SK-N-SH (cell line): ENCODE data around the gene HTR1D. TPM values are rescaled to one million over a fixed set of nuclear protein-coding genes. Genes with fewer than 3 reads are reported as not detected.

Source experiments
- CTCF ChIA-PET: fragments of 300-600, 350-600 bp; formaldehyde crosslinking; extraction: SDS; loops from one replicate; lab custom pipeline; 2021; lab: Yijun Ruan, JAX
- POLR2A ChIA-PET: fragments of 350-600 bp; sonication (Branson Sonifier 250); formaldehyde crosslinking; extraction: SDS; loops from one replicate; lab custom pipeline; 2020; ENCODE audit warnings: antibody characterized with exemption, inconsistent platforms; lab: Yijun Ruan, JAX
- DNase-seq: peaks from one replicate; pipeline ENCODE4 v3.0.0; 2012
- H2AFZ ChIP-seq: fragments of 200-600 bp; sonication (generic); 2 replicates; pipeline ENCODE4 v1.8.1; 2016; ENCODE audit warnings: antibody characterized with exemption, mild to moderate bottlenecking, low read depth
- H3F3A ChIP-seq: fragments of 200-600 bp; sonication (generic); replicated peaks from 2 replicates; pipeline ENCODE3; 2016; ENCODE audit warnings: antibody characterized with exemption, mild to moderate bottlenecking; ENCODE audit not compliant: insufficient read depth
- H3K27ac ChIP-seq, 2 experiments: fragments of 200-500 bp in 1 of 2; fragments of 200-600 bp in 1 of 2; sonication (Bioruptor generic) in 1 of 2; sonication (generic), shearing (Covaris generic) in 1 of 2; 2 replicates each; pipeline versions ENCODE4 v1.5.1 to v1.6.1; 2014 to 2016; ENCODE audit warnings: low read depth in 2 of 2, inconsistent platforms in 1 of 2, low read length in 1 of 2, mild to moderate bottlenecking in 1 of 2, mixed read lengths in 1 of 2
- H3K27me3 ChIP-seq: fragments of 200-600 bp; sonication (generic), shearing (Covaris generic); 2 replicates; pipeline ENCODE4 v1.6.1; 2016; ENCODE audit warnings: mixed run types; ENCODE audit not compliant: insufficient read depth
- H3K36me3 ChIP-seq, 2 experiments: fragments of 200-500 bp in 1 of 2; fragments of 200-600 bp in 1 of 2; sonication (Bioruptor generic) in 1 of 2; sonication (generic) in 1 of 2; replicated peaks in 1 of 2; 2 replicates each; pipeline versions ENCODE3 to v1.5.1; 2014 to 2016; ENCODE audit warnings: low read length in 1 of 2, mild to moderate bottlenecking in 1 of 2; ENCODE audit not compliant: insufficient read depth in 2 of 2, control insufficient read depth in 1 of 2
- H3K4me1 ChIP-seq, 2 experiments: fragments of 200-500 bp in 1 of 2; fragments of 200-600 bp in 1 of 2; sonication (Bioruptor generic) in 1 of 2; sonication (generic), shearing (Covaris generic) in 1 of 2; 2 replicates each; pipeline versions ENCODE4 v1.5.1 to v1.6.1; 2014 to 2016; ENCODE audit warnings: low read depth in 1 of 2, low read length in 1 of 2, mixed run types in 1 of 2; ENCODE audit not compliant: insufficient read depth in 2 of 2, control insufficient read depth in 1 of 2
- H3K4me2 ChIP-seq: fragments of 200-600 bp; sonication (generic), shearing (Covaris generic); 2 replicates; pipeline ENCODE4 v1.6.1; 2017; ENCODE audit warnings: mixed run types
- H3K4me3 ChIP-seq, 2 experiments: fragments of 200-500 bp in 1 of 2; fragments of 200-600 bp in 1 of 2; sonication (Bioruptor generic) in 1 of 2; sonication (generic), shearing (Covaris generic) in 1 of 2; 2 replicates each; pipeline versions ENCODE4 v1.5.1 to v1.8.1; 2014 to 2016; ENCODE audit warnings: low read depth in 2 of 2, inconsistent platforms in 1 of 2, low read length in 1 of 2, mild to moderate bottlenecking in 1 of 2, mixed read lengths in 1 of 2, moderate library complexity in 1 of 2
- H3K79me2 ChIP-seq: fragments of 200-600 bp; sonication (generic); 2 replicates; pipeline ENCODE4 v1.8.1; 2017; ENCODE audit warnings: mild to moderate bottlenecking; ENCODE audit not compliant: insufficient read depth
- H3K9ac ChIP-seq: fragments of 200-600 bp; sonication (generic); 2 replicates; pipeline ENCODE4 v1.6.1; 2017; ENCODE audit warnings: mixed run types
- H3K9me2 ChIP-seq: fragments of 200-600 bp; sonication (generic); 2 replicates; pipeline ENCODE4 v1.6.1; 2017; ENCODE audit warnings: mixed run types
- H3K9me3 ChIP-seq: fragments of 200-600 bp; sonication (generic); 2 replicates; pipeline ENCODE4 v1.6.1; 2017; ENCODE audit warnings: mixed run types, mild to moderate bottlenecking, moderate library complexity
- H4K20me1 ChIP-seq: fragments of 200-600 bp; sonication (generic); 2 replicates; pipeline ENCODE4 v1.6.1; 2017; ENCODE audit warnings: mild to moderate bottlenecking, mixed run types; ENCODE audit not compliant: insufficient read depth
- EP300 ChIP-seq, 2 experiments: IDR thresholded peaks; 2 replicates each; pipeline versions ENCODE4 v1.4.0 to v1.6.1; 2012; ENCODE audit warnings: borderline replicate concordance in 1 of 2, low read depth in 1 of 2, low read length in 1 of 2
- EZH2phosphoT487 ChIP-seq: fragments of 200-600 bp; sonication (generic); IDR thresholded peaks from 2 replicates; pipeline ENCODE4 v1.6.1; 2017; ENCODE audit warnings: low read depth, mixed run types, mild to moderate bottlenecking, antibody characterized with exemption, moderate library complexity, borderline replicate concordance
- FOSL2 ChIP-seq: IDR thresholded peaks from 2 replicates; pipeline ENCODE4 v1.4.0; 2012; ENCODE audit warnings: low read depth, mild to moderate bottlenecking, moderate library complexity, borderline replicate concordance
- FOXJ3 ChIP-seq: sonication (generic); formaldehyde crosslinking; IDR thresholded peaks from 2 replicates; pipeline ENCODE4 v1.5.1; 2020; ENCODE audit warnings: mild to moderate bottlenecking, missing genetic modification reagents
- FOXM1 ChIP-seq: IDR thresholded peaks from 2 replicates; pipeline ENCODE4 v1.4.0; 2012; ENCODE audit warnings: low read depth, mild to moderate bottlenecking
- GABPA ChIP-seq: IDR thresholded peaks from 2 replicates; pipeline ENCODE4 v1.4.0; 2012; ENCODE audit warnings: low read depth, mild to moderate bottlenecking
- MEF2A ChIP-seq: IDR thresholded peaks from 2 replicates; pipeline ENCODE4 v1.4.0; 2012; ENCODE audit warnings: low read depth, borderline replicate concordance
- POLR2AphosphoS5 ChIP-seq: IDR thresholded peaks from 2 replicates; pipeline ENCODE4 v1.6.1; 2012; ENCODE audit warnings: low read depth, low read length
- RCOR1 ChIP-seq: fragments of 150-350 bp; IDR thresholded peaks from 2 replicates; pipeline ENCODE4 v1.6.1; 2017; ENCODE audit warnings: antibody characterized with exemption, low read length
- RFX5 ChIP-seq: IDR thresholded peaks from 2 replicates; pipeline ENCODE4 v1.6.1; 2012; ENCODE audit warnings: mild to moderate bottlenecking, improper control_type of control experiment, low read length
- RXRA ChIP-seq: IDR thresholded peaks from 2 replicates; pipeline ENCODE4 v1.4.0; 2012; ENCODE audit warnings: low read depth, mild to moderate bottlenecking, borderline replicate concordance
- SMC3 ChIP-seq: IDR thresholded peaks from 2 replicates; pipeline ENCODE4 v1.6.1; 2012; ENCODE audit warnings: low read depth, low read length, improper control_type of control experiment
- TAF1 ChIP-seq: IDR thresholded peaks from 2 replicates; pipeline ENCODE4 v1.6.1; 2012; ENCODE audit warnings: low read depth, mild to moderate bottlenecking, low read length, moderate library complexity, borderline replicate concordance
- TEAD4 ChIP-seq: IDR thresholded peaks from 2 replicates; pipeline ENCODE4 v1.4.0; 2012; ENCODE audit warnings: mild to moderate bottlenecking, borderline replicate concordance; ENCODE audit not compliant: insufficient read depth
- WGBS: methylation state at CpG from one replicate; pipeline ENCODE4 v1.1.6; 2017; ENCODE audit warnings: low lambda C conversion rate; 5-methylcytosine and 5-hydroxymethylcytosine counted together
- polyA plus RNA-seq, 3 experiments: library from polyadenylated mRNA; depleted of rRNA; stranded (reverse); fragments of >200 nt; gene quantifications; 2 replicates each; pipeline ENCODE4 v1.2.3, GENCODE V29; 2012
- TF ChIP-seq, protein P1 (sequence below): IDR thresholded peaks from 2 replicates; pipeline ENCODE4 v1.4.0; 2012; ENCODE audit warnings: low read depth, borderline replicate concordance
- TF ChIP-seq, protein P2 (sequence below): IDR thresholded peaks from 2 replicates; pipeline ENCODE4 v1.4.0; 2012; ENCODE audit warnings: low read depth
- TF ChIP-seq, protein P3 (sequence below): IDR thresholded peaks from 2 replicates; pipeline ENCODE4; 2012
- TF ChIP-seq, protein P4 (sequence below): IDR thresholded peaks from 2 replicates; pipeline ENCODE4 v1.6.1; 2012; ENCODE audit warnings: mild to moderate bottlenecking, low read depth, low read length, moderate library complexity
- TF ChIP-seq, protein P5 (sequence below): IDR thresholded peaks from 2 replicates; pipeline ENCODE4 v1.4.0; 2012; ENCODE audit warnings: low read depth, borderline replicate concordance
- TF ChIP-seq, protein P6 (sequence below): fragments of 150-350 bp; IDR thresholded peaks from 2 replicates; pipeline ENCODE4 v1.6.1; 2016; ENCODE audit warnings: mild to moderate bottlenecking, low read depth, low read length

Gene HTR1D
- polyA plus RNA-seq, 1 of the 3 experiments (the other 2 are of a cell fraction), result 0.39 TPM

DNA sequence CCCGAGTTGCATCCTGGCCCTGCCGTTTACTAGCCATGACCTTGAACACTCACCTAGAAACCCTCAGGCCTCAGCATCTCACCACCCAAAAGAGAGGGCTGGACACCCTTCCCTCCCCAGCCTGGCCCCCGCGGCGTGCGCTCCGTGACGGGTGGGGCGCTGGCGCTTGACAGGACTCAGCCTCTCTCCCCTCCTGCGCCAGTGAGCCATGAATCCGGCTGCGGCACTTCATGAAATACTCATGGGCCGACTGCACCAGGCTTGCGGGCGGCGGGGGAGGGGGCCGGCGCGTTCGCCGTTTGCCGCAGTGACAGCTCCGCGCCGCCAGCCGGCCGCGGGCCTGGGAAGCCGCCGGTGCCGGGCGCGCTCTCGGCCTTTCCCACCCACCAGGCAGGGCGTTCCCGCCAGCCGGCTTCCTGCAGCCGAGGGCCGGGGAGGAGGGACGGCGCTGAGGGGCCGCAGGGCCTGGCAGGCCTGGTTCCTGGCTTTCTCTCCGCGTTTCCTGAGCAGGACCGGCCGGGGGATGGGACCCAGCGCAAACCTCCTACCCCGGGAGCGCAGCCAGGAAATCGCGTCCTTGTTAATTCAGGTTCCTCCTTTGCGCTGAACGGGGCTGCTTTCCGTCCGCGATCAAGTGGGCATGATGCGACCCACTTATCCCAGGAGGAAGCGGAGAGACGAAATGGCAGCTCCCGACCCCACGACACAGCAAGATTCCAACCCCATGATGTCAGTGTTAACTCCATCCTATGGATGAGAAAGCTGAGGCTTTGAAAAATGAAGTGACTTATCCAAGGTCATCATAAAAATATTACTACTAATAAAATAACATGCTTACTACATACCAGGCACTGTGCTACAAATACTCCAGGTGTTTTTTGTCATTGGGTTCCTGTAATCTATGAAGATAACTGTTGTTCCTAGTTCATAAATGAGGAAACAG, 39.6 kb downstream of the HTR1D start:
- H3K9ac ChIP-seq, result peak overlapping the region; percentile 77
- POLR2A ChIA-PET, result interaction anchor here (0.7 to 1.6 kb wide), 3 partner anchors 9 to 51 kb away, joined by 3 read pairs; partner anchors contain the start of gene LUZP1
- TF ChIP-seq, protein P1, sequence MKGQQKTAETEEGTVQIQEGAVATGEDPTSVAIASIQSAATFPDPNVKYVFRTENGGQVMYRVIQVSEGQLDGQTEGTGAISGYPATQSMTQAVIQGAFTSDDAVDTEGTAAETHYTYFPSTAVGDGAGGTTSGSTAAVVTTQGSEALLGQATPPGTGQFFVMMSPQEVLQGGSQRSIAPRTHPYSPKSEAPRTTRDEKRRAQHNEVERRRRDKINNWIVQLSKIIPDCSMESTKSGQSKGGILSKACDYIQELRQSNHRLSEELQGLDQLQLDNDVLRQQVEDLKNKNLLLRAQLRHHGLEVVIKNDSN, result no peak
- TF ChIP-seq EP300 (IDR thresholded peaks at IDR 0.05; ENCODE audit: borderline replicate concordance in 1 of 2, low read depth in 1 of 2, low read length in 1 of 2) (no peak), EZH2phosphoT487 (no peak), TAF1 (peak; percentile 57; the same call in 1 of the 2 replicates), SMC3 (0 out of 2 replicates have a peak, but pooled peaks have one; percentile 2), POLR2AphosphoS5 (peak; percentile 32; the same call in 1 of the 2 replicates), RCOR1 (peak; percentile 16; the same call in 1 of the 2 replicates), MEF2A (no peak), RFX5 (no peak), GABPA (no peak; the same call in 1 of the 2 replicates), TEAD4 (no peak), FOSL2 (no peak; the same call in 1 of the 2 replicates), FOXJ3 (CRISPR knock-in tag) (no peak), FOXM1 (no peak), RXRA (no peak)
- TF ChIP-seq, protein P2, sequence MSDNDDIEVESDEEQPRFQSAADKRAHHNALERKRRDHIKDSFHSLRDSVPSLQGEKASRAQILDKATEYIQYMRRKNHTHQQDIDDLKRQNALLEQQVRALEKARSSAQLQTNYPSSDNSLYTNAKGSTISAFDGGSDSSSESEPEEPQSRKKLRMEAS, result no peak
- TF ChIP-seq, protein P3, sequence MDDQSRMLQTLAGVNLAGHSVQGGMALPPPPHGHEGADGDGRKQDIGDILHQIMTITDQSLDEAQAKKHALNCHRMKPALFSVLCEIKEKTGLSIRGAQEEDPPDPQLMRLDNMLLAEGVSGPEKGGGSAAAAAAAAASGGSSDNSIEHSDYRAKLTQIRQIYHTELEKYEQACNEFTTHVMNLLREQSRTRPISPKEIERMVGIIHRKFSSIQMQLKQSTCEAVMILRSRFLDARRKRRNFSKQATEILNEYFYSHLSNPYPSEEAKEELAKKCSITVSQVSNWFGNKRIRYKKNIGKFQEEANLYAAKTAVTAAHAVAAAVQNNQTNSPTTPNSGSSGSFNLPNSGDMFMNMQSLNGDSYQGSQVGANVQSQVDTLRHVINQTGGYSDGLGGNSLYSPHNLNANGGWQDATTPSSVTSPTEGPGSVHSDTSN, result no peak
- TF ChIP-seq, protein P4, sequence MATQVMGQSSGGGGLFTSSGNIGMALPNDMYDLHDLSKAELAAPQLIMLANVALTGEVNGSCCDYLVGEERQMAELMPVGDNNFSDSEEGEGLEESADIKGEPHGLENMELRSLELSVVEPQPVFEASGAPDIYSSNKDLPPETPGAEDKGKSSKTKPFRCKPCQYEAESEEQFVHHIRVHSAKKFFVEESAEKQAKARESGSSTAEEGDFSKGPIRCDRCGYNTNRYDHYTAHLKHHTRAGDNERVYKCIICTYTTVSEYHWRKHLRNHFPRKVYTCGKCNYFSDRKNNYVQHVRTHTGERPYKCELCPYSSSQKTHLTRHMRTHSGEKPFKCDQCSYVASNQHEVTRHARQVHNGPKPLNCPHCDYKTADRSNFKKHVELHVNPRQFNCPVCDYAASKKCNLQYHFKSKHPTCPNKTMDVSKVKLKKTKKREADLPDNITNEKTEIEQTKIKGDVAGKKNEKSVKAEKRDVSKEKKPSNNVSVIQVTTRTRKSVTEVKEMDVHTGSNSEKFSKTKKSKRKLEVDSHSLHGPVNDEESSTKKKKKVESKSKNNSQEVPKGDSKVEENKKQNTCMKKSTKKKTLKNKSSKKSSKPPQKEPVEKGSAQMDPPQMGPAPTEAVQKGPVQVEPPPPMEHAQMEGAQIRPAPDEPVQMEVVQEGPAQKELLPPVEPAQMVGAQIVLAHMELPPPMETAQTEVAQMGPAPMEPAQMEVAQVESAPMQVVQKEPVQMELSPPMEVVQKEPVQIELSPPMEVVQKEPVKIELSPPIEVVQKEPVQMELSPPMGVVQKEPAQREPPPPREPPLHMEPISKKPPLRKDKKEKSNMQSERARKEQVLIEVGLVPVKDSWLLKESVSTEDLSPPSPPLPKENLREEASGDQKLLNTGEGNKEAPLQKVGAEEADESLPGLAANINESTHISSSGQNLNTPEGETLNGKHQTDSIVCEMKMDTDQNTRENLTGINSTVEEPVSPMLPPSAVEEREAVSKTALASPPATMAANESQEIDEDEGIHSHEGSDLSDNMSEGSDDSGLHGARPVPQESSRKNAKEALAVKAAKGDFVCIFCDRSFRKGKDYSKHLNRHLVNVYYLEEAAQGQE, result no peak
- TF ChIP-seq, protein P5, sequence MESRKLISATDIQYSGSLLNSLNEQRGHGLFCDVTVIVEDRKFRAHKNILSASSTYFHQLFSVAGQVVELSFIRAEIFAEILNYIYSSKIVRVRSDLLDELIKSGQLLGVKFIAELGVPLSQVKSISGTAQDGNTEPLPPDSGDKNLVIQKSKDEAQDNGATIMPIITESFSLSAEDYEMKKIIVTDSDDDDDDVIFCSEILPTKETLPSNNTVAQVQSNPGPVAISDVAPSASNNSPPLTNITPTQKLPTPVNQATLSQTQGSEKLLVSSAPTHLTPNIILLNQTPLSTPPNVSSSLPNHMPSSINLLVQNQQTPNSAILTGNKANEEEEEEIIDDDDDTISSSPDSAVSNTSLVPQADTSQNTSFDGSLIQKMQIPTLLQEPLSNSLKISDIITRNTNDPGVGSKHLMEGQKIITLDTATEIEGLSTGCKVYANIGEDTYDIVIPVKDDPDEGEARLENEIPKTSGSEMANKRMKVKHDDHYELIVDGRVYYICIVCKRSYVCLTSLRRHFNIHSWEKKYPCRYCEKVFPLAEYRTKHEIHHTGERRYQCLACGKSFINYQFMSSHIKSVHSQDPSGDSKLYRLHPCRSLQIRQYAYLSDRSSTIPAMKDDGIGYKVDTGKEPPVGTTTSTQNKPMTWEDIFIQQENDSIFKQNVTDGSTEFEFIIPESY, result no peak
- TF ChIP-seq, protein P6, sequence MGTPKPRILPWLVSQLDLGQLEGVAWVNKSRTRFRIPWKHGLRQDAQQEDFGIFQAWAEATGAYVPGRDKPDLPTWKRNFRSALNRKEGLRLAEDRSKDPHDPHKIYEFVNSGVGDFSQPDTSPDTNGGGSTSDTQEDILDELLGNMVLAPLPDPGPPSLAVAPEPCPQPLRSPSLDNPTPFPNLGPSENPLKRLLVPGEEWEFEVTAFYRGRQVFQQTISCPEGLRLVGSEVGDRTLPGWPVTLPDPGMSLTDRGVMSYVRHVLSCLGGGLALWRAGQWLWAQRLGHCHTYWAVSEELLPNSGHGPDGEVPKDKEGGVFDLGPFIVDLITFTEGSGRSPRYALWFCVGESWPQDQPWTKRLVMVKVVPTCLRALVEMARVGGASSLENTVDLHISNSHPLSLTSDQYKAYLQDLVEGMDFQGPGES, result no peak

More for the DNA sequence above, 39.6 kb downstream of the HTR1D start:
- Histone ChIP-seq H3K4me2 (peak overlapping the region; percentile 86), H3K27me3 (no peaks in the 10 kb centered on the region), H3K36me3 (no peaks in the 10 kb centered on the region), H3K9me3 (no peaks in the 10 kb centered on the region), H2AFZ (peak overlapping the region; percentile 98), H3K4me1 (peaks cover 0 to 2% of the 10 kb centered on the region in 2 experiments; a peak in 1 of 4 replicates), H4K20me1 (no peaks in the 10 kb centered on the region), H3K79me2 (no peaks in the 10 kb centered on the region), H3F3A (peaks cover 14% of the 10 kb centered on the region), H3K9me2 (no peaks in the 10 kb centered on the region), H3K27ac (peak overlapping the region; percentile 19 to 81; a peak in 3 of 4 replicates), H3K4me3 (peak overlapping the region; percentile 47 to 66)
- WGBS, result 11% methylated on average over 8 of the region's 62 CpGs
- DNase-seq, result peak; percentile 95
- CTCF ChIA-PET, result interaction anchor here (0.7 to 3.7 kb wide), 9 partner anchors 13 to 436 kb away, joined by 3 to 32 read pairs (median 4); no protein-coding TSS in a partner anchor
